Measurements from ENCODE around the gene PSPH.

- TF ChIP-seq FOXM1 (IDR thresholded peaks at IDR 0.05; ENCODE audit: borderline replicate concordance) (no peak), HDGF (IDR thresholded peaks at IDR 0.05; ENCODE audit: borderline replicate concordance) (no peak)
Measured at GRCh38 chr7:56030340-56030739, 20.9 kb downstream of the PSPH start.
